Loucy (cell line): ENCODE results near the gene PSME4.

Source experiments
- H2AFZ ChIP-seq: fragments of 200-600 bp; sonication (generic); 2 replicates; pipeline ENCODE4 v1.6.0; 2016; ENCODE audit warnings: antibody characterized with exemption, mild to moderate bottlenecking, low read length, moderate library complexity
- H3F3A ChIP-seq: fragments of 200-600 bp; 2 replicates; pipeline ENCODE4 v1.6.0; 2016; ENCODE audit warnings: antibody characterized with exemption, low read depth, mild to moderate bottlenecking
- H3K27me3 ChIP-seq: fragments of 200-600 bp; sonication (generic); 2 replicates; pipeline ENCODE4 v1.6.1; 2014; ENCODE audit warnings: low read length, mild to moderate bottlenecking; ENCODE audit not compliant: insufficient read depth, poor library complexity, severe bottlenecking
- H3K36me3 ChIP-seq: fragments of 200-600 bp; sonication (generic); 2 replicates; pipeline ENCODE4 v1.6.1; 2016; ENCODE audit warnings: low read length; ENCODE audit not compliant: insufficient read depth
- H3K4me1 ChIP-seq: fragments of 200-600 bp; sonication (generic); 2 replicates; pipeline ENCODE4 v1.5.1; 2014; ENCODE audit warnings: low read length, mild to moderate bottlenecking; ENCODE audit not compliant: insufficient read depth, poor library complexity, severe bottlenecking
- H3K4me2 ChIP-seq: fragments of 200-600 bp; sonication (generic); 2 replicates; pipeline ENCODE4 v1.6.0; 2014; ENCODE audit warnings: antibody characterized with exemption, low read length, low read depth, mild to moderate bottlenecking; ENCODE audit not compliant: poor library complexity, severe bottlenecking
- H3K4me3 ChIP-seq: fragments of 200-600 bp; sonication (generic); 2 replicates; pipeline ENCODE4 v1.5.1; 2014; ENCODE audit warnings: low read length, mild to moderate bottlenecking, mixed read lengths; ENCODE audit not compliant: poor library complexity, severe bottlenecking
- H3K79me2 ChIP-seq: fragments of 200-600 bp; sonication (generic); 2 replicates; pipeline ENCODE4 v1.6.1; 2014; ENCODE audit warnings: low read length; ENCODE audit not compliant: insufficient read depth
- H3K9ac ChIP-seq: fragments of 200-600 bp; sonication (generic); 2 replicates; pipeline ENCODE4 v1.6.0; 2014; ENCODE audit warnings: mild to moderate bottlenecking, low read depth, low read length, moderate library complexity; ENCODE audit not compliant: poor library complexity, severe bottlenecking
- H3K9me2 ChIP-seq: fragments of 200-600 bp; sonication (generic); replicated peaks from 2 replicates; pipeline ENCODE4 v1.6.1; 2016; ENCODE audit warnings: low read depth, low read length, mixed read lengths
- H3K9me3 ChIP-seq: fragments of 200-600 bp; sonication (generic); 2 replicates; pipeline ENCODE4 v1.6.1; 2014; ENCODE audit warnings: mild to moderate bottlenecking, antibody characterized with exemption, low read length, low read depth; ENCODE audit not compliant: insufficient read depth
- H4K20me1 ChIP-seq: fragments of 200-600 bp; sonication (generic); 2 replicates; pipeline ENCODE4 v1.6.0; 2014; ENCODE audit warnings: antibody characterized with exemption, low read length, mild to moderate bottlenecking; ENCODE audit not compliant: insufficient read depth, poor library complexity, severe bottlenecking
- CTCF ChIP-seq: fragments of 200-600 bp; sonication (generic); conservative IDR thresholded peaks from 2 replicates; pipeline ENCODE4 v1.5.1; 2014; ENCODE audit warnings: mild to moderate bottlenecking, antibody characterized with exemption, low read length
- EZH2phosphoT487 ChIP-seq: fragments of 200-600 bp; IDR thresholded peaks from 2 replicates; pipeline ENCODE4 v1.6.1; 2018; ENCODE audit warnings: antibody characterized with exemption, mild to moderate bottlenecking, moderate library complexity, borderline replicate concordance

The PSME4 gene

GRCh38 chr2:53861824-53862223, 109.0 kb downstream of the PSME4 start:
- H3F3A ChIP-seq, result no peaks in the 10 kb centered on the region
- no peaks in the 10 kb centered on the region for H4K20me1 ChIP-seq
- H3K4me1 ChIP-seq, result no peaks in the 10 kb centered on the region
- H3K79me2 ChIP-seq, result no peaks in the 10 kb centered on the region
- no peaks in the 10 kb centered on the region for H3K9me2 ChIP-seq
- TF ChIP-seq CTCF (no peak), EZH2phosphoT487 (no peak)
- no peaks in the 10 kb centered on the region for H3K9me3 ChIP-seq
- no peak overlapping the region for H3K9ac ChIP-seq
- peaks cover 20% of the 10 kb centered on the region; the same call in 1 of the 2 replicates for H3K36me3 ChIP-seq
- H3K4me2 ChIP-seq, result no peak overlapping the region
- no peak overlapping the region for H2AFZ ChIP-seq
- no peak overlapping the region for H3K4me3 ChIP-seq
- H3K27me3 ChIP-seq, result no peaks in the 10 kb centered on the region

GRCh38 chr2:53859206-53860181, 111.3 kb downstream of the PSME4 start, which contains the start of gene GPR75:
GPR75 (minus strand) TSS chr2:53859967; CDS start chr2:53854756, 5,211 bp downstream.
- H2AFZ ChIP-seq, result no peak within 1 kb of the TSS
- no peak within 1 kb of the TSS for H3K4me3 ChIP-seq
- H3K79me2 ChIP-seq, result no peaks in the 10 kb centered on the region
- no peaks in the 10 kb centered on the region for H3F3A ChIP-seq
- no peak within 1 kb of the TSS for H3K4me2 ChIP-seq
- H3K36me3 ChIP-seq, result no peaks in the 10 kb centered on the region
- TF ChIP-seq EZH2phosphoT487 (no peak), CTCF (no peak)
- no peaks in the 10 kb centered on the region for H3K27me3 ChIP-seq
- H3K9me3 ChIP-seq, result no peaks in the 10 kb centered on the region
- H3K4me1 ChIP-seq, result no peaks in the 10 kb centered on the region
- H4K20me1 ChIP-seq, result no peaks in the 10 kb centered on the region
- H3K9me2 ChIP-seq, result no peaks in the 10 kb centered on the region
- H3K9ac ChIP-seq, result no peak within 1 kb of the TSS

GRCh38 chr2:53856272-53856671, 114.5 kb downstream of the PSME4 start:
- no peaks in the 10 kb centered on the region for H3K4me1 ChIP-seq
- H3K9ac ChIP-seq, result no peak overlapping the region
- H3F3A ChIP-seq, result no peaks in the 10 kb centered on the region
- H2AFZ ChIP-seq, result no peak overlapping the region
- no peaks in the 10 kb centered on the region for H3K9me2 ChIP-seq
- no peaks in the 10 kb centered on the region for H3K9me3 ChIP-seq
- TF ChIP-seq CTCF, result no peak
- TF ChIP-seq EZH2phosphoT487, result no peak
- H3K79me2 ChIP-seq, result no peaks in the 10 kb centered on the region
- H3K4me2 ChIP-seq, result no peak overlapping the region
- H3K27me3 ChIP-seq, result no peaks in the 10 kb centered on the region
- H4K20me1 ChIP-seq, result no peaks in the 10 kb centered on the region
- no peak overlapping the region for H3K4me3 ChIP-seq
- H3K36me3 ChIP-seq, result no peaks in the 10 kb centered on the region
